GM19324 (cell line): ENCODE data around the gene SUCNR1.

Source experiments
- ATAC-seq: cut with Tn5 transposase; IDR thresholded peaks from one replicate; pipeline ENCODE4 v1.9.1; 2021; ENCODE audit warnings: mild to moderate bottlenecking, moderate library complexity; ENCODE audit not compliant: unreplicated experiment, low FRiP score

SUCNR1 gene

DNA sequence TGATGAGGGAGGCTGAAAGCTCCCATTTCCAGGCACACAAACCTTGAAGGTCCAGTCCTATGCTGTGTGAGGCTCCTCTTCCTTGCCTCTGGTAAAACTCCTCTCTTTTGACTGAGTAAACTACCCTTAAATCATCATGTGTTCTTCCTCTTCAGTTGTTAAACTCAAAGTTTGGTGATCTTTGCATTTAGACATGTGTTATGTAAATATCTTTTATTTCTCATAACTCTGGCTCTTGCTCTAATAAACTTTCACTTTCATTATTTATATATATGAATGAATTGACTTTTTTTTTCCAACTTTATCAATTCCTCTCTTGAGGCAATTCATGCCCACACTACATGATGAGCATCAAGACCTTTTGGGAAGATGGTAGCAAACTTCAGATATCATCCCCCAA lies 26.6 kb downstream of the SUCNR1 start:
- ATAC-seq = no peak

- no peak for ATAC-seq
These were observed 27.0 kb downstream of the SUCNR1 start for GRCh38 chr3:151900460-151900859.

DNA sequence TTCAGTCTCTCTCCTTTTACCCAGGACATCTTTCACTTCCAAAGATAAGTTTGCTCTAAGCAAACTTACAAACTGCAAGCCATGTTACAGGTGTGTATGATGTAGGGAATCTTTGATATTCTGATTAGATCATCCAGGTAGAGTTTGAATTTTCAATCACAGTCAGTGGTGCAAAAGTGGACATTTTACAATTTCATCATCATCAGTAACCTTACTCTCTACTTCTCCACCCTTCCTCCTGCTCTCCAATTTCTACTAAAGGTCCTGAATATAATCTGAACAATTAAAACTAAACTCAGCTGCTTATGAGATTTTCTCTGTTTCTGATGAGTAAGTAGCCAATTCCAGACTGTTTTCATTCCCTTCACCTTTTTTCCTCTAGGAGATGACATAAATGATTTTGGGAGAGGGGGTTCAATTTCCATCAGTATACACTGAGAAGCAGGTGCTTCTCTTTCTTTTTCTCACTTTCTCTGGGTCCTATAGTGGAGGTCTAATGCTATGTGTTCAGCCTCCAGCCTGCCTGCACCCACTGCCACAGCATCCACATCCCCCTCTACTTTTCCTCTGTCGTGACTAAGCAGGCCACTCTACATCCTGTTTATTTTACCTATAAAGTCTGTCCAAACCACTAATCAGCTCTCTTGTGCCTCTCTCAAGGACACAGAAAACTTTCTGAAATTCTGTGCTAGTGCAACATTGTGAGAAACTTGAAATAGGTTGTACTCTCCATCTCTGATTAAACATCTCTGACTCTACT lies 27.6 kb downstream of the SUCNR1 start:
- ATAC-seq = no peak

DNA sequence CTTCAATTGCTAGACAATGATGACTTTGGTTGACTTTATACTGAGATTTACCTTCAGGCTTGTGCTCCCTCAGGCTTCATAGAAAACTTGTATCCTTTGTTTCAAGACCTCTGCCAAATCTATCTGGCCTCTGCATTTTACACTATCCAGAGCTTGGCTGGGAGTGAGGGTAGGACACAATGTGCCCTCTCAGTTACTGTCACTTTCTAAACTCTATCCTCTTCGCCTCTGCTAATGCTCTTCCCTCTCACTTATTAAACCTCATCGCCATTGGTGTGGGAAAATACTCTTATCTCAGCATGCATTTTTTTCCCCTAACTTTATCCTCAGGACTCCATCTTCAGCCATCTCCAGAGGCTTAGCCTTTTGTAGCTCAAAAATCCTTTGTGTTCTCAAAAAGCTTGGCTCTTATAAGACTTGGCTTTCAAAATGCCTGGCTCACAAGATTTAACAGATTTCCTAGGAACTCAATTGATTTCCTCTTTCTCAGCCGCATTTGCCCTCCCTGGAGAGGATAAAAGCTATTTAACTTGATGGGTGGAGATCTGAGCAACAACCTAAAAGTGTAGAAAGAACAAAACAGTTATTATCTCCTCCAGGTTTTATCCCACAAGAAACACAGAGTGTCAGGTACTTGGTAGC lies 28.3 kb downstream of the SUCNR1 start:
- no peak for ATAC-seq

GRCh38 chr3:151903501-151903991 lies 30.1 kb downstream of the SUCNR1 start:
- ATAC-seq = no peak

- ATAC-seq = no peak
These were observed 32.2 kb downstream of the SUCNR1 start for GRCh38 chr3:151905647-151906046.

GRCh38 chr3:151906751-151907150 lies 33.3 kb downstream of the SUCNR1 start:
- ATAC-seq = no peak

DNA sequence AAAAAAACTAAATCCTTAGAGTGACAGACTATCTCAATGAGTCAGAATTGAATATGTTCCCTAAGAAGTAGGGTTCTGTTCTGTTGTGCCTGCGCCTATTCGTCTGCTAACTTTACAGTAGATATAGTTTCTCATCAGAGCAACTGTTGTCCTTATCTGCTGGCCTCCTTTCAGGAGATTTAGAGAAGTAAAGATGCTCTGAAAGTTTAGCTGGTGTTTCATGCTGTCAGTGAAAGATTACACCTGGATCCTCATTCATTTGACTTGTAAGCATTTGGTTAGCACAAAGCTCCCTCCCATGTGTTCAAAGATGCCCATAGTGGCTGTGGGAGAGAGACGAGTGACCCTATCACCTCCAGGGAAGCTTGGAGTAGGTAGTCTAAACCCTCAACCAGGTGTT lies 35.0 kb downstream of the SUCNR1 start:
- ATAC-seq = no peak

GRCh38 chr3:151909681-151910405 lies 36.4 kb downstream of the SUCNR1 start:
- no peak for ATAC-seq

- no peak for ATAC-seq
These were observed 38.0 kb downstream of the SUCNR1 start for GRCh38 chr3:151911462-151911861.

GRCh38 chr3:151912028-151912427 lies 38.6 kb downstream of the SUCNR1 start:
- no peak for ATAC-seq

DNA sequence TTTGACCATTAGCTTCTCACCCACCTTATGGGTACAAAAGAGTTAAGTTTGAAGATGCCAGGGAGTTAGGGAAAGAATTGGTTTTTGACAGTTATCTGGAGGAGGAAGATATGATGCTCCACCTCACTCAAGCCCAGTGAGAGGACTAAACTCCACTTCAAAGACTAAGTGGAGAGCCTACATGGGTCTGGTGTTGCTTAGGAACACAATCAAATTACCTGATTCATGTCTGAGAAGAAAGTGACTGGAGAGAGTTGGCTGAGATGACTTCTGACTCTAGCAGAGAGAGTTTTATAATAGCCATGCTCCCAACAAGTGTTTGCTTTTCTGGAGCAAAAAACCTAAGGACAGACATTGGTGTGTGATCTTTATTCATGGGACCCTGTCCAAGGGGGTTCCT lies 43.3 kb downstream of the SUCNR1 start:
- no peak for ATAC-seq

GRCh38 chr3:151918253-151919029 lies 45.0 kb downstream of the SUCNR1 start:
- ATAC-seq = peak; percentile 71

- ATAC-seq = no peak
These were observed 45.5 kb downstream of the SUCNR1 start for GRCh38 chr3:151919030-151919328.

- no peak for ATAC-seq
These were observed 46.0 kb downstream of the SUCNR1 start for GRCh38 chr3:151919446-151919845.

DNA sequence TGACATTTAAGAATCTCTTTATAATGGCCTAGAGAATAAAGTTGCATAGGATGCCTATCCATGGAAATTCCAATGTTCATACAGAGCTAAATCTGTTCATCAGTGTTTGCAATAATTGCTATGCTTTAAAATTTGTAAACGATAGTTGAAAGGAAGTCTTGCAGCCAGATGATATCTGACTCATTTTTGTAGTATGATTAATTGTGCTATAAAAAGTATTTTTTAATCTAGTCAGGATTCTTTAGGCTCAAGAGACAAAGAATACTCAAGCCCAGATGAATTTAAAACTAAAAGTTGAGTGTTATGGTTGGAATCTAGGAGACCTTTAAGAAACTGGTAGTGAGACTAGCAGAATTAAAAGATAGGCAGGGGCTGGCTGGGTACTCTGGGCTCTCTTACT lies 50.5 kb downstream of the SUCNR1 start:
- no peak for ATAC-seq

- ATAC-seq = no peak
These were observed 51.3 kb downstream of the SUCNR1 start for GRCh38 chr3:151924753-151925152.

DNA sequence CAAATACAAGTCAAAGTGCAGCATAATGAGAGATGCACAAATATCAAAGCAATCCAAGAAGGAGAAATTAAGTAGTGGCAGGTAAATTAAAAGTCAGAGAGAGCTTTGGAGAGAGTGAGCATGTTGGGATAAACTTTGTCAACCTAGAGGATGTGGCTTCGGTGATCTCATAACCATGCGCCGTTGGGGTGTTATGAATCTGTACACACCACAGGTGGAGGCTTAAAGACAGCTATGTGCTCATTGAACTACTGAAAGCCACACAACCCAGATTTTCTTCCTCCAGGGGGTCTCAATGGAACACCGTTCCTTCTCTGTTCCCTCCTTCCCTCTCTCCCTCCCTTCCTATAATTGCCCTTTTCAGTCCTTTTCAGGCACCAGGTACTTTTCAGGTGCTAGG lies 52.0 kb downstream of the SUCNR1 start:
- no peak for ATAC-seq

DNA sequence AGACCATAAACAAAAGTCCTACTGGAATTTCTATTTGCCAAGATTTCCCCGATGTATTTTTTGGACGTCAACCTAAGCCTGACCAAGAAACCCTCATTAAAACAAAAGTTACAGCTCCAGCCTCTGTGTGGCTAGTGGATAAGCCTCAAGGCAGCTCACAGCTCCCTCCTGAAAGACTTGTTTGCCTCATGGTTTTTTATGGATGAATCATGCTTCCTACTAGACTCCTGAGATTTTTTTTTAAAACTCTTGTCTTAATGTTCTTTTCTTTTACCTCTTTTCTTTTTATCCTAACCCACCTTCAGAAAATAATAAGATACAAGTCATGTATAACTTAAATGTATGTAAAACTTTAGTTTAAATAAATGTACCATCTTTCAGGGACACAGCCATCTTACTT lies 52.4 kb downstream of the SUCNR1 start:
- no peak for ATAC-seq

DNA sequence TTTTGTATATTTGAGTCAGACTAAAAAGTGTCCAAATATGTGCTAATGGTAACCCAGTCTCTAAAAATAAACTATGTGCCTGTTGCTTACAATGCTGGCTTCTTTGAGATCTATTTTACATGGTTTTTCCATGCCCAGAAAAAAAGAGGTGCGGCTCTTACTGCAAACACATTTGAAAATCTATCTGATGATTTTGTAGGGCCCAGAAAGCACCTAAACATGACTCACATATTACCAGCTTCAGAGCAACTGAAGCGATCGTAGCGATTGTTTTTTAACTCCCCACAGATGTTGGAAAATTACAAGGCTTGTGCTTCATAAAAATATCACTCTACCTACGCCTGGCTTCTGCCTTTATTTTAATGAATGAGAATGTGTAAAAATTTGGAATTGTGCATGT lies 53.5 kb downstream of the SUCNR1 start:
- ATAC-seq = no peak
